NCI-H1105 (cell line): ENCODE results near the gene STAP1.

ENCODE experiments used
- DNase-seq: peaks from one replicate; lab custom pipeline; 2025; lab: John Stamatoyannopoulos, UW

The STAP1 gene

GRCh38 chr4:67555447-67555846, 3.1 kb upstream of the STAP1 start:
- DNase-seq, result no peak

GRCh38 chr4:67556436-67556835, 2.1 kb upstream of the STAP1 start:
- no peak for DNase-seq

GRCh38 chr4:67565284-67565683, 6.8 kb downstream of the STAP1 start:
- DNase-seq, result no peak

GRCh38 chr4:67566335-67566734, 7.8 kb downstream of the STAP1 start:
- no peak for DNase-seq

GRCh38 chr4:67568820-67569219, 10.3 kb downstream of the STAP1 start:
- no peak for DNase-seq

GRCh38 chr4:67570537-67570936, 12.0 kb downstream of the STAP1 start:
- DNase-seq, result no peak

- no peak for DNase-seq
Observed at GRCh38 chr4:67571975-67572374, 13.4 kb downstream of the STAP1 start.

GRCh38 chr4:67573193-67573592, 14.7 kb downstream of the STAP1 start:
- DNase-seq, result no peak

GRCh38 chr4:67575232-67576058, 16.9 kb downstream of the STAP1 start:
- DNase-seq, result no peak

- no peak for DNase-seq
Observed at GRCh38 chr4:67576059-67576466, 17.5 kb downstream of the STAP1 start.

GRCh38 chr4:67576538-67576937, 18.0 kb downstream of the STAP1 start:
- no peak for DNase-seq

- no peak for DNase-seq
Observed at GRCh38 chr4:67580577-67580976, 22.1 kb downstream of the STAP1 start.

- DNase-seq, result no peak
Observed at GRCh38 chr4:67581208-67581857, 22.8 kb downstream of the STAP1 start.

- DNase-seq, result no peak
Observed at GRCh38 chr4:67581913-67582312, 23.4 kb downstream of the STAP1 start.

- no peak for DNase-seq
Observed at GRCh38 chr4:67584496-67584895, 26.0 kb downstream of the STAP1 start.

- no peak for DNase-seq
Observed at GRCh38 chr4:67587156-67587555, 28.6 kb downstream of the STAP1 start.

GRCh38 chr4:67593741-67594175, 35.2 kb downstream of the STAP1 start:
- no peak for DNase-seq

GRCh38 chr4:67603310-67604028, 44.9 kb downstream of the STAP1 start:
- no peak for DNase-seq

GRCh38 chr4:67604029-67604381, 45.5 kb downstream of the STAP1 start:
- DNase-seq, result no peak

GRCh38 chr4:67604749-67605148, 46.2 kb downstream of the STAP1 start:
- DNase-seq, result no peak

- DNase-seq, result no peak
Observed at GRCh38 chr4:67608027-67608426, 49.5 kb downstream of the STAP1 start.

- DNase-seq, result no peak
Observed at GRCh38 chr4:67614186-67614585, 55.7 kb downstream of the STAP1 start.

GRCh38 chr4:67615119-67615518, 56.6 kb downstream of the STAP1 start:
- DNase-seq, result no peak
